Measurements from ENCODE around the gene SUN2.

- no peak for TF ChIP-seq POLR2A (IDR thresholded peaks at IDR 0.05)
- TF ChIP-seq, protein P1, sequence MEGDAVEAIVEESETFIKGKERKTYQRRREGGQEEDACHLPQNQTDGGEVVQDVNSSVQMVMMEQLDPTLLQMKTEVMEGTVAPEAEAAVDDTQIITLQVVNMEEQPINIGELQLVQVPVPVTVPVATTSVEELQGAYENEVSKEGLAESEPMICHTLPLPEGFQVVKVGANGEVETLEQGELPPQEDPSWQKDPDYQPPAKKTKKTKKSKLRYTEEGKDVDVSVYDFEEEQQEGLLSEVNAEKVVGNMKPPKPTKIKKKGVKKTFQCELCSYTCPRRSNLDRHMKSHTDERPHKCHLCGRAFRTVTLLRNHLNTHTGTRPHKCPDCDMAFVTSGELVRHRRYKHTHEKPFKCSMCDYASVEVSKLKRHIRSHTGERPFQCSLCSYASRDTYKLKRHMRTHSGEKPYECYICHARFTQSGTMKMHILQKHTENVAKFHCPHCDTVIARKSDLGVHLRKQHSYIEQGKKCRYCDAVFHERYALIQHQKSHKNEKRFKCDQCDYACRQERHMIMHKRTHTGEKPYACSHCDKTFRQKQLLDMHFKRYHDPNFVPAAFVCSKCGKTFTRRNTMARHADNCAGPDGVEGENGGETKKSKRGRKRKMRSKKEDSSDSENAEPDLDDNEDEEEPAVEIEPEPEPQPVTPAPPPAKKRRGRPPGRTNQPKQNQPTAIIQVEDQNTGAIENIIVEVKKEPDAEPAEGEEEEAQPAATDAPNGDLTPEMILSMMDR (IDR thresholded peaks at IDR 0.05) = peak in 5 of 6 experiments; percentile 48 to 90 (median 78)
Measured at GRCh38 chr22:38718414-38718813, 37.4 kb downstream of the SUN2 start.

Data from esophagus squamous epithelium (tissue), 4 donors.